LNCaP clone FGC (cell line): ENCODE data around the gene CELF1.
"Not testable (repeated sequence)": the region's sequence is repeated elsewhere in the genome, so short reads cannot be mapped to it uniquely, and the experiment has no call there.

ENCODE experiments used
- DNase-seq: peaks from one replicate; pipeline ENCODE4 v3.0.0-alpha.2; 2011; ENCODE audit warnings: low read depth
- H3K4me3 ChIP-seq: 2 replicates; pipeline ENCODE4 v1.5.1; 2011; ENCODE audit warnings: mild to moderate bottlenecking, low read depth, low read length, control low read depth
- CTCF ChIP-seq: IDR thresholded peaks from 2 replicates; pipeline ENCODE4 v1.5.1; 2012; ENCODE audit warnings: mild to moderate bottlenecking; ENCODE audit not compliant: control insufficient read depth, insufficient read depth; ENCODE audit errors: extremely low read depth

CELF1 gene

GRCh38 chr11:47531666-47532065 lies 21.3 kb downstream of the CELF1 start:
- no peak for DNase-seq
- no peak overlapping the region for H3K4me3 ChIP-seq
- no peak for TF ChIP-seq CTCF

- not testable (repeated sequence) for DNase-seq, H3K4me3 ChIP-seq
Observed at GRCh38 chr11:47530721-47531120, 22.2 kb downstream of the CELF1 start.

DNA sequence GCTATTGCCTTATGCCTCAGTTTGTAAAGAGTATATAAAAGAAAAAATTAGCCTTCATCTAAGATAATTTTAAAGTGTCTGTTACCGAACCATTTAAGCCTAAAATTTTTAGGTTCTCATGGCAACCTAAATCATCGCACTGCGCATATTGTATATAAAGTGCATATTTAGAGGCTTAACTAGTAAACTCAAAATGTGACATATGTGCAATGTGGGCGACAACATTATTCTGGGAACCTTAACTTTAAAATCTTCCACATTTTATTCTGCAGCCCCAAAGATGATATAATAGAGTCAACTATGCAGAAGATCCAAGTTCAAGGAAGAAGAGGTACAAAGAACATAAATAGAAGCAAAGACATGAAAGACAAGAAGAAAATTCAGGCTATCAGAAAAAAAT lies 23.0 kb downstream of the CELF1 start:
- TF ChIP-seq CTCF: no peak
- H3K4me3 ChIP-seq: no peak overlapping the region
- no peak for DNase-seq

DNA sequence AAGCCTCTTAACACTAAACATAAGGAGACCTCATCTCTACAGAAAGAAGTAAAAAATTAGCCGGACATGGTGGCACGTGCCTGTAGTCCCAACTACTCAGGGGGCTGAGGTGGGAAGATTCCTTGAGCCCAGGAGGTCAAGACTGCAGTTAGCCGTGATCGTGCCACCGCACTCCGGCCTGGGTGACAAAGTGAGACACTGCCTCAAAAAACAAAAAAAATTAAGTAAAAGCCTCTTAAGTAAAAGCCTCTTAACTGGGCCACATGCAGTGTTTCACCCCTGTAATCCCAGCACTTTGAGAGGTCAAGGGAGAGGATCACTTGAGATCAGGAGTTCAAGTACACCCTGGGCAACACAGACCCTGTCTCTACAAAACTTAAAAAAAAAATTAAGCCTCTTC lies 25.7 kb downstream of the CELF1 start:
- H3K4me3 ChIP-seq: no peak overlapping the region
- TF ChIP-seq CTCF: no peak
- DNase-seq: no peak

DNA sequence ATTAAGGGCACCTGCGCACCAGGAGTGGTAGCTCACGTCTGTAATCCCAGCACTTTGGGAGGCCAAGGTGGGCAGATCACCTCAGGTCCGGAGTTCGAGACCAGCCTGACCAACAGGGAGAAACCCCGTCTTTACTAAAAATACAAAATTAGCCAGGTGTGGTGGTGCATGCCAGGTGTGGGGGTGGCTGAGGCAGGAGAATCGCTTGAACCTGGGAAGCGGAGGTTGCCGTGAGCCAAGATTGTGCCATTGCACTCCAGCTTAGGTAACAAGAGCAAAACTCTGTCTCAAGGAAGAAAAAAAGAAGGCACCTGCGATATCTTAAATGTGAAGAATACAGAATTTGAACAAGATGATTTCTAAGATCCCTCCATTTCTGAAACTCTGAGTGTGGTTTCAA lies 26.9 kb downstream of the CELF1 start:
- H3K4me3 ChIP-seq, DNase-seq: not testable (repeated sequence)

DNA sequence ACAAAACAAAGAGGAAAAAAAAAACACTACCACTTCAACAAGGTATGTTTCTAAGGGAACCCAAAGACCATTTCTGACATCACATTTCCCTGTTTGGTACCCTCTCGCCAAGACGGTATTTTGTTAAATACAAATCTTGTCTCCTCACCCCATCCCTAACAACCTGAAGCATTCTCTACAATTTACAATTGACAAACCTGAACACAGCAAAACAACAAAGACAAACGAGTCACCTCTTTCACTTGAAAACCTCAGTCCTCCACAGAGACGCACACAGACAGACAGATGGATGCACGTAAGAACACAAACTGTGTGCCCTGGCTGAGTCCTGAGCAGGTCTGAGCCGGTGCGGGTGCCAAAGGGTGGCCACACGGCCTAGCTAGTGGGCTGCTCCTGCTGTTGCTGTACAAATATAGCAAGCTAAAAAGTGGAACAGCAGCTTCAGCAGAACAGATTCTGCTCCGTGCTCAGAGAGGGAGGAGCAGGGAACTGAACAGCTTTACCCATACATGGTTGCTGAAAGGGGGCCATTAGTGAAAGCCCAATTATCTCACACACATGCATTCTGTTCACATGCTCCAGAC lies 28.5 kb downstream of the CELF1 start:
- TF ChIP-seq CTCF: no peak
- DNase-seq: no peak
- no peak overlapping the region for H3K4me3 ChIP-seq

- no peak for DNase-seq
- no peak overlapping the region for H3K4me3 ChIP-seq
- no peak for TF ChIP-seq CTCF
Observed at GRCh38 chr11:47523490-47524225, 29.3 kb downstream of the CELF1 start.
